WTC11 (cell line): ENCODE data around the gene SPIB. TPM values are rescaled to one million over a fixed set of nuclear protein-coding genes. Genes with fewer than 3 reads are reported as not detected.
A peak's percentile ranks its signal among the peaks of the same experiment; 100 is the strongest.

Experiments used
- ATAC-seq: fragments of 200-7000 bp; cut with Tn5 transposase; 2 replicates; pipeline ENCODE4 v1.10.0; 2021; ENCODE audit warnings: mild to moderate bottlenecking, moderate library complexity
- CTCF ChIA-PET: fragments of 300-600 bp; sonication (Branson Sonifier 250); formaldehyde crosslinking; loops from one replicate; lab custom pipeline; 2021; ENCODE audit warnings: antibody characterized with exemption; lab: Charles Lee
- POLR2A ChIA-PET: fragments of 350-600 bp; sonication (Branson Sonifier 250); formaldehyde crosslinking; loops from one replicate; lab custom pipeline; 2021; ENCODE audit warnings: antibody characterized with exemption; lab: Charles Lee
- DNase-seq: peaks from one replicate; pipeline ENCODE4 v3.0.0; 2021; ENCODE audit warnings: low spot score
- H3K27ac Mint-ChIP-seq: 2 replicates; pipeline ENCODE4 v1.8.0; 2021; ENCODE audit warnings: mixed read lengths
- H3K27me3 Mint-ChIP-seq: 2 replicates; pipeline ENCODE4 v1.8.0; 2021; ENCODE audit warnings: low read depth, mild to moderate bottlenecking, moderate library complexity, mixed read lengths
- H3K36me3 Mint-ChIP-seq: 2 replicates; pipeline ENCODE4 v1.8.0; 2021; ENCODE audit warnings: mixed read lengths
- H3K4me1 Mint-ChIP-seq: 2 replicates; pipeline ENCODE4 v1.8.0; 2022; ENCODE audit warnings: mixed read lengths
- H3K4me3 Mint-ChIP-seq: 2 replicates; pipeline ENCODE4 v1.8.0; 2021; ENCODE audit warnings: mild to moderate bottlenecking, moderate library complexity, mixed read lengths
- H3K9me3 Mint-ChIP-seq: 2 replicates; pipeline ENCODE4 v1.8.0; 2021; ENCODE audit warnings: mixed read lengths
- ARID4B ChIP-seq: sonication (generic); formaldehyde crosslinking; IDR thresholded peaks from 2 replicates; pipeline ENCODE4 v1.8.0; 2023; ENCODE audit warnings: missing genetic modification reagents, mild to moderate bottlenecking, borderline replicate concordance
- CREB1 ChIP-seq: sonication (generic); formaldehyde crosslinking; IDR thresholded peaks from 2 replicates; pipeline ENCODE4 v1.8.0; 2023; ENCODE audit warnings: mild to moderate bottlenecking, missing genetic modification reagents
- ERG ChIP-seq: fragments of 250-450 bp; sonication (Bioruptor Pico); IDR thresholded peaks from 2 replicates; pipeline ENCODE4 v1.8.0; 2021; ENCODE audit warnings: mild to moderate bottlenecking
- ESRRA ChIP-seq: sonication (generic); formaldehyde crosslinking; IDR thresholded peaks from 2 replicates; pipeline ENCODE4 v1.8.1; 2022; ENCODE audit warnings: mild to moderate bottlenecking, missing genetic modification reagents, borderline replicate concordance
- ETV6 ChIP-seq: sonication (generic); formaldehyde crosslinking; IDR thresholded peaks from 2 replicates; pipeline ENCODE4 v1.8.1; 2022; ENCODE audit warnings: mild to moderate bottlenecking, missing genetic modification reagents
- FOXP1 ChIP-seq: sonication (generic); formaldehyde crosslinking; IDR thresholded peaks from 2 replicates; pipeline ENCODE4 v1.8.0; 2022; ENCODE audit warnings: missing genetic modification reagents, mild to moderate bottlenecking, moderate library complexity, borderline replicate concordance
- FOXP4 ChIP-seq: sonication (generic); formaldehyde crosslinking; IDR thresholded peaks from 2 replicates; pipeline ENCODE4 v1.8.0; 2022; ENCODE audit warnings: mild to moderate bottlenecking, missing genetic modification reagents
- GTF2I ChIP-seq: fragments of 250-450 bp; sonication (Bioruptor Pico); conservative IDR thresholded peaks from 2 replicates; pipeline ENCODE4 v1.4.0; 2021; ENCODE audit warnings: mild to moderate bottlenecking
- IRF2 ChIP-seq: sonication (generic); formaldehyde crosslinking; IDR thresholded peaks from 2 replicates; pipeline ENCODE4 v1.8.0; 2022; ENCODE audit warnings: low read depth, missing genetic modification reagents, borderline replicate concordance
- MXD4 ChIP-seq: fragments of 250-450 bp; sonication (Bioruptor Pico); IDR thresholded peaks from 2 replicates; pipeline ENCODE4 v1.8.0; 2021; ENCODE audit warnings: mild to moderate bottlenecking, moderate library complexity, borderline replicate concordance
- OVOL2 ChIP-seq: fragments of 250-450 bp; sonication (Bioruptor Pico); IDR thresholded peaks from 2 replicates; pipeline ENCODE4 v1.9.0; 2021; ENCODE audit warnings: mild to moderate bottlenecking, borderline replicate concordance
- PREB ChIP-seq: sonication (generic); formaldehyde crosslinking; IDR thresholded peaks from 2 replicates; pipeline ENCODE4 v1.8.1; 2022; ENCODE audit warnings: mild to moderate bottlenecking, missing genetic modification reagents, moderate library complexity, borderline replicate concordance
- RELA ChIP-seq: sonication (generic); formaldehyde crosslinking; IDR thresholded peaks from 2 replicates; pipeline ENCODE4 v1.8.1; 2022; ENCODE audit warnings: missing genetic modification reagents, mild to moderate bottlenecking, borderline replicate concordance
- TEAD1 ChIP-seq: sonication (generic); formaldehyde crosslinking; IDR thresholded peaks from 2 replicates; pipeline ENCODE4 v1.8.0; 2022; ENCODE audit warnings: mild to moderate bottlenecking, missing genetic modification reagents
- TP53 ChIP-seq: sonication (generic); formaldehyde crosslinking; IDR thresholded peaks from 2 replicates; pipeline ENCODE4 v1.8.1; 2023; ENCODE audit warnings: mild to moderate bottlenecking, missing genetic modification reagents
- USF2 ChIP-seq: sonication (generic); formaldehyde crosslinking; IDR thresholded peaks from 2 replicates; pipeline ENCODE4 v1.8.1; 2023; ENCODE audit warnings: mild to moderate bottlenecking, missing genetic modification reagents, moderate library complexity
- ZNF138 ChIP-seq: sonication (generic); formaldehyde crosslinking; conservative IDR thresholded peaks from 2 replicates; pipeline ENCODE4 v1.8.1; 2022; ENCODE audit warnings: mild to moderate bottlenecking, moderate library complexity, missing genetic modification reagents
- ZNF219 ChIP-seq: sonication (generic); formaldehyde crosslinking; IDR thresholded peaks from 2 replicates; pipeline ENCODE4 v1.8.0; 2023; ENCODE audit warnings: missing genetic modification reagents, mild to moderate bottlenecking, borderline replicate concordance
- ZNF232 ChIP-seq: sonication (generic); formaldehyde crosslinking; IDR thresholded peaks from 2 replicates; pipeline ENCODE4 v1.8.0; 2022; ENCODE audit warnings: mild to moderate bottlenecking, missing genetic modification reagents
- ZNF396 ChIP-seq: fragments of 250-450 bp; sonication (Bioruptor Pico); IDR thresholded peaks from 2 replicates; pipeline ENCODE4 v1.8.0; 2021; ENCODE audit warnings: mild to moderate bottlenecking, moderate library complexity, borderline replicate concordance
- total RNA-seq: library from RNA; stranded (reverse); gene quantifications from 3 replicates; pipeline ENCODE4 v1.2.3, GENCODE V29; 2021

Gene SPIB
- total RNA-seq, 1 experiment from 2014 or later: 4.7 TPM

GRCh38 chr19:50377517-50377916 is 41.2 kb upstream of the SPIB start:
- ChIA-PET POLR2A (interaction anchor here (0.7 to 1.0 kb wide), 2 partner anchors 8 to 49 kb away, joined by 3 to 4 read pairs; partner anchors contain the start of gene KCNC3), CTCF (interaction anchor here (0.5 to 3.5 kb wide), 7 partner anchors 9 to 118 kb away, joined by 3 to 20 read pairs (median 3); no protein-coding TSS in a partner anchor)
- TF ChIP-seq FOXP4 (no peak), FOXP1 (CRISPR knock-in tag) (no peak)
- TF ChIP-seq, all 79 proteins: peak for 0

GRCh38 chr19:50378169-50378862 is 40.4 kb upstream of the SPIB start:
- H3K9me3 Mint-ChIP-seq: no peaks in the 10 kb centered on the region
- H3K4me3 Mint-ChIP-seq: no peak overlapping the region
- H3K27me3 Mint-ChIP-seq: no peaks in the 10 kb centered on the region; the same call in none of the 2 replicates
- ChIA-PET POLR2A (no interaction called here), CTCF (interaction anchor here (1.3 to 3.5 kb wide), 2 partner anchors 9 to 88 kb away, joined by 5 to 20 read pairs; no protein-coding TSS in a partner anchor)
- H3K27ac Mint-ChIP-seq: 0 out of 2 replicates have a peak overlapping the region, but pooled peaks have one; percentile 36
- H3K36me3 Mint-ChIP-seq: peaks cover 27% of the 10 kb centered on the region
- ATAC-seq: no peak
- H3K4me1 Mint-ChIP-seq: peaks cover 6% of the 10 kb centered on the region
- no peak for DNase-seq
- TF ChIP-seq RELA (CRISPR knock-in tag): no peak
- TF ChIP-seq ZNF232 (CRISPR knock-in tag): no peak
- TF ChIP-seq IRF2 (CRISPR knock-in tag): no peak
- TF ChIP-seq TEAD1: no peak
- no peak for TF ChIP-seq GTF2I (CRISPR knock-in tag)
- TF ChIP-seq ETV6 (CRISPR knock-in tag): no peak
- no peak for TF ChIP-seq TP53 (CRISPR knock-in tag)
- TF ChIP-seq ARID4B (CRISPR knock-in tag): no peak
- no peak for TF ChIP-seq OVOL2 (CRISPR knock-in tag)
- TF ChIP-seq ZNF396 (CRISPR knock-in tag): no peak
- TF ChIP-seq ZNF138 (CRISPR knock-in tag): no peak
- TF ChIP-seq CREB1 (CRISPR knock-in tag): no peak
- TF ChIP-seq ZNF219 (CRISPR knock-in tag): no peak
- no peak for TF ChIP-seq PREB (CRISPR knock-in tag)
- no peak for TF ChIP-seq ERG
- no peak for TF ChIP-seq MXD4 (CRISPR knock-in tag)
- no peak for TF ChIP-seq ESRRA
- TF ChIP-seq USF2 (CRISPR knock-in tag): no peak
- TF ChIP-seq, all 79 proteins: peak for 0

More at GRCh38 chr19:50377517-50377916, 41.2 kb upstream of the SPIB start:
- H3K27me3 Mint-ChIP-seq: no peaks in the 10 kb centered on the region; the same call in none of the 2 replicates
- peaks cover 27% of the 10 kb centered on the region for H3K36me3 Mint-ChIP-seq
- peaks cover 3% of the 10 kb centered on the region; the same call in 1 of the 2 replicates for H3K4me1 Mint-ChIP-seq
- DNase-seq (no peak), ATAC-seq (no peak)
- no peaks in the 10 kb centered on the region for H3K9me3 Mint-ChIP-seq
- no peak overlapping the region for H3K4me3 Mint-ChIP-seq
- H3K27ac Mint-ChIP-seq: no peak overlapping the region; the same call in 1 of the 2 replicates
